ENCODE measurements around the gene TSNAXIP1.

GRCh38 chr16:67837811-67838210, 31.1 kb downstream of the TSNAXIP1 start:
- TF ChIP-seq EZH2 (optimal IDR thresholded peaks at IDR 0.05; ENCODE audit: low read depth, low read length) (no peak), CTCF (IDR thresholded peaks at IDR 0.05; ENCODE audit: low read length) (no peak), EZH2phosphoT487 (IDR thresholded peaks at IDR 0.05; ENCODE audit: low read length) (no peak)
